SH-SY5Y (cell line): Measurements from ENCODE around the gene CFAP99.

Experiments
- GATA2 ChIP-seq: IDR thresholded peaks from 2 replicates; pipeline ENCODE4 v1.6.1; 2011; ENCODE audit warnings: mild to moderate bottlenecking, low read depth, low read length
- GATA3 ChIP-seq: IDR thresholded peaks from 2 replicates; pipeline ENCODE4 v1.6.1; 2011; ENCODE audit warnings: low read depth, mild to moderate bottlenecking, low read length, moderate library complexity

- TF ChIP-seq GATA3 = no peak
- no peak for TF ChIP-seq GATA2
Measured at GRCh38 chr4:2378898-2379297, 39.9 kb upstream of the CFAP99 start.
